HEK293 (cell line): ENCODE measurements around the gene RASSF9.

Experiments
- CTCF ChIA-PET: fragments of 350-600 bp; formaldehyde crosslinking; extraction: SDS; loops from one replicate; lab custom pipeline; 2021; ENCODE audit warnings: antibody characterized with exemption; lab: Yijun Ruan, JAX
- POLR2A ChIA-PET: fragments of 300-600 bp; formaldehyde crosslinking; extraction: SDS; loops from one replicate; lab custom pipeline; 2020; ENCODE audit warnings: antibody characterized with exemption, inconsistent platforms; lab: Yijun Ruan, JAX
- H3K27ac ChIP-seq: fragments of 200-500 bp; sonication (Bioruptor generic); 2 replicates; pipeline ENCODE4 v1.5.1; 2014; ENCODE audit warnings: low read depth, low read length, control low read depth, inconsistent platforms; ENCODE audit errors: extremely low read depth
- H3K36me3 ChIP-seq, 2 experiments: fragments of 200-500 bp in 1 of 2; sonication (Bioruptor generic) in 1 of 2; 1 replicate in 1 of 2; 2 replicates in 1 of 2; pipeline ENCODE4 v1.5.1; 2014 to 2017; ENCODE audit warnings: inconsistent platforms in 2 of 2, low read length in 2 of 2; ENCODE audit not compliant: control insufficient read depth in 2 of 2, insufficient read depth in 1 of 2
- H3K4me1 ChIP-seq: fragments of 200-500 bp; sonication (Bioruptor generic); 2 replicates; pipeline ENCODE4 v1.5.1; 2014; ENCODE audit warnings: mild to moderate bottlenecking, low read length, inconsistent platforms; ENCODE audit not compliant: control insufficient read depth, insufficient read depth
- H3K4me3 ChIP-seq: 2 replicates; pipeline ENCODE4 v1.5.1; 2011; ENCODE audit warnings: low read depth, mild to moderate bottlenecking, control low read depth, low read length, moderate library complexity
- H3K9me3 ChIP-seq: fragments of 200-500 bp; sonication (Bioruptor generic); 2 replicates; pipeline ENCODE4 v1.5.1; 2014; ENCODE audit warnings: low read depth, low read length, inconsistent platforms; ENCODE audit not compliant: control insufficient read depth, insufficient read depth
- BCL11B ChIP-seq: fragments of 450-650 bp; formaldehyde crosslinking; IDR thresholded peaks from 2 replicates; pipeline ENCODE4 v1.5.1; 2016; ENCODE audit warnings: low read depth, missing biosample characterization, missing genetic modification characterization
- IKZF3 ChIP-seq: fragments of 450-650 bp; IDR thresholded peaks from 2 replicates; pipeline ENCODE4 v1.5.0; 2018; ENCODE audit warnings: missing biosample characterization, mild to moderate bottlenecking, missing genetic modification characterization, moderate library complexity
- KLF16 ChIP-seq: fragments of 450-650 bp; formaldehyde crosslinking; IDR thresholded peaks from 2 replicates; pipeline ENCODE4 v1.5.1; 2017; ENCODE audit warnings: missing biosample characterization, missing genetic modification characterization
- OSR2 ChIP-seq: fragments of 450-650 bp; formaldehyde crosslinking; IDR thresholded peaks from 2 replicates; pipeline ENCODE4 v1.5.1; 2016; ENCODE audit warnings: missing biosample characterization, missing genetic modification characterization
- YY2 ChIP-seq: fragments of 450-650 bp; formaldehyde crosslinking; IDR thresholded peaks from 2 replicates; pipeline ENCODE4 v1.5.1; 2016; ENCODE audit warnings: missing biosample characterization, missing genetic modification characterization
- ZIC2 ChIP-seq: fragments of 450-650 bp; formaldehyde crosslinking; IDR thresholded peaks from 2 replicates; pipeline ENCODE4 v1.5.1; 2016; ENCODE audit warnings: missing biosample characterization, missing genetic modification characterization
- ZNF37A ChIP-seq: fragments of 450-650 bp; IDR thresholded peaks from 2 replicates; pipeline ENCODE4 v1.5.1; 2018; ENCODE audit warnings: missing biosample characterization, missing genetic modification characterization
- ZNF561 ChIP-seq: fragments of 450-650 bp; IDR thresholded peaks from 2 replicates; pipeline ENCODE4 v1.5.1; 2018; ENCODE audit warnings: missing biosample characterization, missing genetic modification characterization, borderline replicate concordance
- ZNF596 ChIP-seq: fragments of 450-650 bp; IDR thresholded peaks from 2 replicates; pipeline ENCODE4 v1.5.0; 2018; ENCODE audit warnings: missing biosample characterization, mild to moderate bottlenecking, missing genetic modification characterization, moderate library complexity
- ZNF658 ChIP-seq: fragments of 450-650 bp; formaldehyde crosslinking; IDR thresholded peaks from 2 replicates; pipeline ENCODE4; 2016; ENCODE audit warnings: missing biosample characterization, missing genetic modification characterization
- TF ChIP-seq, protein P1 (sequence below): fragments of 450-650 bp; formaldehyde crosslinking; IDR thresholded peaks from 2 replicates; pipeline ENCODE4 v1.5.1; 2016; ENCODE audit warnings: missing biosample characterization, missing genetic modification characterization
- TF ChIP-seq, protein P2 (sequence below): fragments of 450-650 bp; IDR thresholded peaks from 2 replicates; pipeline ENCODE4 v1.5.1; 2018; ENCODE audit warnings: missing biosample characterization, missing genetic modification characterization
- TF ChIP-seq, protein P3 (sequence below): fragments of 450-650 bp; formaldehyde crosslinking; IDR thresholded peaks from 2 replicates; pipeline ENCODE4 v1.5.1; 2017; ENCODE audit warnings: missing biosample characterization, missing genetic modification characterization
- TF ChIP-seq, protein P4 (sequence below): fragments of 450-650 bp; formaldehyde crosslinking; IDR thresholded peaks from 2 replicates; pipeline ENCODE4 v1.5.1; 2017; ENCODE audit warnings: missing biosample characterization, missing genetic modification characterization

The RASSF9 gene

DNA sequence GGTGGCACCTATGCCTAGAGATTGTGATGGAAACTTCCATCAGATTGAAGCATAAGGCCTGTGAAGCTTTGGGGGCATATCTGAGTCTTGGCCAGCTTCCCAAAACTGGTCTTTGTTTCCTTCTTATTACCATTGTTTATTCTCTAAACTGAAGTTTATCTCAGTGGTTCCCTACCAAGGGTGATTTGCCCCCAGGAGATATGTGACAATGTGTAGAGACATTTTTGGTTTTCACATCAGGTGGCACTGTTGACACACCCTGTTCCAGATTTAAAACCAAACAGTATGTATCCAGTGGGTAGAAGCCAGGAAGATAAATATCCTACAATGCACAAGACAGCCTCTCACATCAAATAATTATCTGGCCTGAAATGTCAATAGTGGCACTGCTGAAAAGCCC lies 22.1 kb downstream of the RASSF9 start:
- Histone ChIP-seq H3K9me3 (no peaks in the 10 kb centered on the region), H3K4me3 (no peak overlapping the region), H3K4me1 (peaks cover 9% of the 10 kb centered on the region), H3K36me3 (no peaks in the 10 kb centered on the region), H3K27ac (no peak overlapping the region)
- ChIA-PET POLR2A (interaction anchor here (0.5 kb wide), 1 partner anchor 534 kb away, joined by 3 read pairs; the partner anchor contains the start of gene ALX1), CTCF (interaction anchor here (1.4 kb wide), 1 partner anchor 53 kb away, joined by 9 read pairs; no protein-coding TSS in a partner anchor)
- TF ChIP-seq ZIC2 (tag by site-specific recombination) (peak; percentile 62), YY2 (tag by site-specific recombination) (no peak)
- TF ChIP-seq, protein P1, sequence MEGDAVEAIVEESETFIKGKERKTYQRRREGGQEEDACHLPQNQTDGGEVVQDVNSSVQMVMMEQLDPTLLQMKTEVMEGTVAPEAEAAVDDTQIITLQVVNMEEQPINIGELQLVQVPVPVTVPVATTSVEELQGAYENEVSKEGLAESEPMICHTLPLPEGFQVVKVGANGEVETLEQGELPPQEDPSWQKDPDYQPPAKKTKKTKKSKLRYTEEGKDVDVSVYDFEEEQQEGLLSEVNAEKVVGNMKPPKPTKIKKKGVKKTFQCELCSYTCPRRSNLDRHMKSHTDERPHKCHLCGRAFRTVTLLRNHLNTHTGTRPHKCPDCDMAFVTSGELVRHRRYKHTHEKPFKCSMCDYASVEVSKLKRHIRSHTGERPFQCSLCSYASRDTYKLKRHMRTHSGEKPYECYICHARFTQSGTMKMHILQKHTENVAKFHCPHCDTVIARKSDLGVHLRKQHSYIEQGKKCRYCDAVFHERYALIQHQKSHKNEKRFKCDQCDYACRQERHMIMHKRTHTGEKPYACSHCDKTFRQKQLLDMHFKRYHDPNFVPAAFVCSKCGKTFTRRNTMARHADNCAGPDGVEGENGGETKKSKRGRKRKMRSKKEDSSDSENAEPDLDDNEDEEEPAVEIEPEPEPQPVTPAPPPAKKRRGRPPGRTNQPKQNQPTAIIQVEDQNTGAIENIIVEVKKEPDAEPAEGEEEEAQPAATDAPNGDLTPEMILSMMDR (tag by site-specific recombination), result 0 out of 2 replicates have a peak, but pooled peaks have one; percentile 19

DNA sequence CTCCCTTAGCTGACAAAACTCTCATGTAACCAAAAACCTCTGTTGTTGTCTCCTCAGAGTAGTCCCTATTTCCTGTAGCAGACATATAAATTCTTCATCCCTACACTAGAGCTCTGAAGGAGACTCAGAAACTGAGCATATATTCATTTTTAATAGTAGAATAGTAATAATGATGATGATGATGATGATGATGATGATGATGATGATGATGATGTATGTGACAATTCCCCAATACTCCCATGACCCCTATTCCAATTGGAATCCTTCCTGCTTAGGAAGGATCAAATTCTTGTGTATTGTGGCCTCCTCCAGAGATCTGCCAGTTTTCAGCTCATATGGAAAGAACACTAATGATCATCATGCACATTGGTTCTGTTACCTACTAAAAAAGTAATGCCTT lies 26.7 kb downstream of the RASSF9 start:
- H3K4me3 ChIP-seq, result no peak overlapping the region
- TF ChIP-seq, protein P2, sequence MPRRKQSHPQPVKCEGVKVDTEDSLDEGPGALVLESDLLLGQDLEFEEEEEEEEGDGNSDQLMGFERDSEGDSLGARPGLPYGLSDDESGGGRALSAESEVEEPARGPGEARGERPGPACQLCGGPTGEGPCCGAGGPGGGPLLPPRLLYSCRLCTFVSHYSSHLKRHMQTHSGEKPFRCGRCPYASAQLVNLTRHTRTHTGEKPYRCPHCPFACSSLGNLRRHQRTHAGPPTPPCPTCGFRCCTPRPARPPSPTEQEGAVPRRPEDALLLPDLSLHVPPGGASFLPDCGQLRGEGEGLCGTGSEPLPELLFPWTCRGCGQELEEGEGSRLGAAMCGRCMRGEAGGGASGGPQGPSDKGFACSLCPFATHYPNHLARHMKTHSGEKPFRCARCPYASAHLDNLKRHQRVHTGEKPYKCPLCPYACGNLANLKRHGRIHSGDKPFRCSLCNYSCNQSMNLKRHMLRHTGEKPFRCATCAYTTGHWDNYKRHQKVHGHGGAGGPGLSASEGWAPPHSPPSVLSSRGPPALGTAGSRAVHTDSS (tag by site-specific recombination), result peak; percentile 93
- TF ChIP-seq ZNF596 (tag by site-specific recombination) (no peak), ZNF37A (tag by site-specific recombination) (no peak), ZNF658 (tag by site-specific recombination) (no peak), ZNF561 (no peak)
- no peaks in the 10 kb centered on the region for H3K9me3 ChIP-seq
- ChIA-PET POLR2A (no interaction called here), CTCF (no interaction called here)
- H3K36me3 ChIP-seq, result no peaks in the 10 kb centered on the region
- peaks cover 8% of the 10 kb centered on the region for H3K4me1 ChIP-seq
- no peak overlapping the region for H3K27ac ChIP-seq

DNA sequence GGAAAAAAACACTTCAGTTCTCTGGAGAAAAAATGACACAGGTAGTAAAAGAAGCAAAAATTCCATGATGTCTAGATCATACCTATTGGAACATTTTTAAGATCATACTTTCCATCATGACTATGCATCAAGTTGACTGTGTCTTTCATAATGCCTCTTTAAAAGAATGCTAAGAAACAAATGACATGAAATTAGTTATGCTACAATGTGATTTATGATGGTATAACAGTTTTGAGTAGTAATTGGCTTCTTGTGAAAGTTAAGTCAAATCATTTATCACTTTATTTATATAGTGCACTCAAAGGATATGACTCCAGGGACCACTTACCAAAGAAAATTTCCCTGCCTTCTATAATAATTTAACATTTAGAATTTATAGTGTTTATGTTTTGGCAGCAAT lies 28.5 kb downstream of the RASSF9 start:
- Histone ChIP-seq H3K4me1 (no peaks in the 10 kb centered on the region), H3K36me3 (no peaks in the 10 kb centered on the region), H3K9me3 (no peaks in the 10 kb centered on the region), H3K27ac (no peak overlapping the region), H3K4me3 (no peak overlapping the region)
- POLR2A ChIA-PET, result no interaction called here
- TF ChIP-seq IKZF3 (tag by site-specific recombination) (no peak), BCL11B (tag by site-specific recombination) (peak; percentile 35; the same call in 1 of the 2 replicates), KLF16 (no peak), OSR2 (peak; percentile 50; the same call in 1 of the 2 replicates)
- TF ChIP-seq, protein P3, sequence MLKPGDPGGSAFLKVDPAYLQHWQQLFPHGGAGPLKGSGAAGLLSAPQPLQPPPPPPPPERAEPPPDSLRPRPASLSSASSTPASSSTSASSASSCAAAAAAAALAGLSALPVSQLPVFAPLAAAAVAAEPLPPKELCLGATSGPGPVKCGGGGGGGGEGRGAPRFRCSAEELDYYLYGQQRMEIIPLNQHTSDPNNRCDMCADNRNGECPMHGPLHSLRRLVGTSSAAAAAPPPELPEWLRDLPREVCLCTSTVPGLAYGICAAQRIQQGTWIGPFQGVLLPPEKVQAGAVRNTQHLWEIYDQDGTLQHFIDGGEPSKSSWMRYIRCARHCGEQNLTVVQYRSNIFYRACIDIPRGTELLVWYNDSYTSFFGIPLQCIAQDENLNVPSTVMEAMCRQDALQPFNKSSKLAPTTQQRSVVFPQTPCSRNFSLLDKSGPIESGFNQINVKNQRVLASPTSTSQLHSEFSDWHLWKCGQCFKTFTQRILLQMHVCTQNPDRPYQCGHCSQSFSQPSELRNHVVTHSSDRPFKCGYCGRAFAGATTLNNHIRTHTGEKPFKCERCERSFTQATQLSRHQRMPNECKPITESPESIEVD (tag by site-specific recombination), result peak; percentile 51; the same call in 1 of the 2 replicates
- TF ChIP-seq, protein P4, sequence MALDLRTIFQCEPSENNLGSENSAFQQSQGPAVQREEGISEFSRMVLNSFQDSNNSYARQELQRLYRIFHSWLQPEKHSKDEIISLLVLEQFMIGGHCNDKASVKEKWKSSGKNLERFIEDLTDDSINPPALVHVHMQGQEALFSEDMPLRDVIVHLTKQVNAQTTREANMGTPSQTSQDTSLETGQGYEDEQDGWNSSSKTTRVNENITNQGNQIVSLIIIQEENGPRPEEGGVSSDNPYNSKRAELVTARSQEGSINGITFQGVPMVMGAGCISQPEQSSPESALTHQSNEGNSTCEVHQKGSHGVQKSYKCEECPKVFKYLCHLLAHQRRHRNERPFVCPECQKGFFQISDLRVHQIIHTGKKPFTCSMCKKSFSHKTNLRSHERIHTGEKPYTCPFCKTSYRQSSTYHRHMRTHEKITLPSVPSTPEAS (tag by site-specific recombination), result no peak
- TF ChIP-seq, all 188 proteins: peak for 3
- CTCF ChIA-PET, result no interaction called here
